GM23338 (cell line): ENCODE results near the gene OR4C45. TPM values are rescaled to one million over a fixed set of nuclear protein-coding genes. Genes with fewer than 3 reads are reported as not detected.

Experiments used
- ATAC-seq: fragments of 200-7000 bp; cut with Tn5 transposase; 3 replicates; pipeline ENCODE4 v1.9.1; 2020
- DNase-seq: peaks from one replicate; pipeline ENCODE4 v3.0.0-alpha.2; 2015; ENCODE audit warnings: low spot score
- H2AFZ ChIP-seq: fragments of 200-600 bp; sonication (generic); 2 replicates; pipeline ENCODE4 v1.8.0; 2016; ENCODE audit warnings: antibody characterized with exemption, mild to moderate bottlenecking, moderate library complexity
- H3F3A ChIP-seq: fragments of 200-600 bp; sonication (generic); replicated peaks from 2 replicates; pipeline ENCODE4 v1.8.0; 2017; ENCODE audit warnings: antibody characterized with exemption, mixed run types, low read depth
- H3K27ac ChIP-seq: fragments of 200-600 bp; sonication (generic); 2 replicates; pipeline ENCODE4 v1.6.1; 2016; ENCODE audit warnings: low read depth
- H3K27me3 ChIP-seq: fragments of 200-600 bp; sonication (generic); 2 replicates; pipeline ENCODE4 v1.8.0; 2016; ENCODE audit warnings: mild to moderate bottlenecking, mixed run types, moderate library complexity; ENCODE audit not compliant: insufficient read depth
- H3K36me3 ChIP-seq: fragments of 200-600 bp; sonication (generic); 2 replicates; pipeline ENCODE4 v1.8.0; 2016; ENCODE audit warnings: mild to moderate bottlenecking; ENCODE audit not compliant: insufficient read depth
- H3K4me1 ChIP-seq: fragments of 200-600 bp; sonication (generic); 2 replicates; pipeline ENCODE4 v1.8.0; 2016; ENCODE audit warnings: mild to moderate bottlenecking, moderate library complexity; ENCODE audit not compliant: insufficient read depth
- H3K4me2 ChIP-seq: fragments of 200-600 bp; sonication (generic); 2 replicates; pipeline ENCODE4 v1.7.1; 2017; ENCODE audit warnings: mixed run types
- H3K4me3 ChIP-seq: fragments of 200-600 bp; sonication (generic); 2 replicates; pipeline ENCODE4 v1.6.1; 2016; ENCODE audit warnings: mixed run types
- H3K79me2 ChIP-seq: fragments of 200-600 bp; sonication (generic); replicated peaks from 2 replicates; pipeline ENCODE4 v1.8.0; 2017; ENCODE audit warnings: mild to moderate bottlenecking; ENCODE audit not compliant: insufficient read depth
- H3K9me2 ChIP-seq: fragments of 200-600 bp; sonication (generic); 2 replicates; pipeline ENCODE4 v1.8.0; 2017; ENCODE audit not compliant: insufficient read depth
- H4K20me1 ChIP-seq: fragments of 200-600 bp; sonication (generic); replicated peaks from 2 replicates; pipeline ENCODE4 v1.8.0; 2017; ENCODE audit warnings: mild to moderate bottlenecking; ENCODE audit not compliant: insufficient read depth
- H3K27ac Mint-ChIP-seq: 2 replicates; pipeline ENCODE4 v1.8.0; 2020; ENCODE audit warnings: inconsistent platforms, mild to moderate bottlenecking, moderate library complexity, mixed read lengths
- H3K27me3 Mint-ChIP-seq: 3 replicates; pipeline ENCODE4 v1.8.0; 2022; ENCODE audit warnings: low read depth, mild to moderate bottlenecking, moderate library complexity, mixed read lengths, inconsistent platforms; ENCODE audit not compliant: insufficient read depth, poor library complexity
- H3K36me3 Mint-ChIP-seq: 3 replicates; pipeline ENCODE4 v1.8.0; 2021; ENCODE audit warnings: low read depth, mild to moderate bottlenecking, inconsistent platforms, moderate library complexity, mixed read lengths
- H3K4me1 Mint-ChIP-seq: 3 replicates; pipeline ENCODE4 v1.8.0; 2020; ENCODE audit warnings: mild to moderate bottlenecking, inconsistent platforms, mixed read lengths
- H3K4me3 Mint-ChIP-seq: 3 replicates; pipeline ENCODE4 v1.8.0; 2021; ENCODE audit warnings: moderate library complexity, mild to moderate bottlenecking, inconsistent platforms, mixed read lengths
- H3K9me3 Mint-ChIP-seq: 3 replicates; pipeline ENCODE4 v1.8.0; 2020; ENCODE audit warnings: moderate library complexity, mild to moderate bottlenecking, inconsistent platforms, mixed read lengths
- CREB1 ChIP-seq: fragments of 250-450 bp; sonication (Bioruptor Pico); IDR thresholded peaks from 2 replicates; pipeline ENCODE4 v1.5.0; 2020; ENCODE audit warnings: low read depth, mild to moderate bottlenecking, moderate library complexity
- EZH2 ChIP-seq: fragments of 200-600 bp; sonication (generic); IDR thresholded peaks from one replicate; pipeline ENCODE4 v1.8.0; 2017; ENCODE audit warnings: antibody characterized with exemption, mild to moderate bottlenecking, low read depth; ENCODE audit not compliant: unreplicated experiment
- EZH2phosphoT487 ChIP-seq: fragments of 200-600 bp; sonication (generic); IDR thresholded peaks from one replicate; pipeline ENCODE4 v1.8.1; 2018; ENCODE audit warnings: antibody characterized with exemption; ENCODE audit not compliant: unreplicated experiment
- JUNB ChIP-seq: IDR thresholded peaks from one replicate; pipeline ENCODE4 v1.6.1; 2016; ENCODE audit warnings: antibody characterized with exemption; ENCODE audit not compliant: unreplicated experiment
- NANOG ChIP-seq: IDR thresholded peaks from 2 replicates; pipeline ENCODE4 v1.6.1; 2016; ENCODE audit warnings: antibody characterized with exemption, borderline replicate concordance
- POLR2AphosphoS5 ChIP-seq: IDR thresholded peaks from 2 replicates; pipeline ENCODE4 v1.6.1; 2016; ENCODE audit warnings: antibody characterized with exemption, low read depth
- STAT1 ChIP-seq: IDR thresholded peaks from one replicate; pipeline ENCODE4 v1.6.1; 2016; ENCODE audit warnings: antibody characterized with exemption; ENCODE audit not compliant: unreplicated experiment
- ZNF114 ChIP-seq: fragments of 250-450 bp; sonication (Bioruptor Pico); IDR thresholded peaks from 2 replicates; pipeline ENCODE4 v1.5.0; 2020; ENCODE audit warnings: mild to moderate bottlenecking, moderate library complexity
- ZNF331 ChIP-seq: fragments of 250-450 bp; sonication (Bioruptor Pico); IDR thresholded peaks from 2 replicates; pipeline ENCODE4 v1.5.0; 2020; ENCODE audit warnings: low read depth, mild to moderate bottlenecking, moderate library complexity
- long read RNA-seq: library from polyadenylated mRNA; unstranded; transcript quantifications from one replicate; pipeline ENCODE4 v2.0.0, GENCODE V29; 2020; ENCODE audit not compliant: unreplicated experiment
- polyA plus RNA-seq: library from polyadenylated mRNA; unstranded; fragments of >200 nt; fragmentation: Nextera tagmentation; extraction: Ambion mirVana; gene quantifications from 2 replicates; pipeline ENCODE4 v1.2.1, GENCODE V29; 2016
- total RNA-seq: library from RNA; depleted of rRNA; stranded (reverse); fragments of >200 nt; shearing (Covaris generic); gene quantifications from 2 replicates; pipeline ENCODE4 v1.2.3, GENCODE V29; 2014; rRNA removed
- TF ChIP-seq, protein P1 (sequence below), 2 experiments: fragments of 200-600 bp in 1 of 2; sonication (generic) in 1 of 2; conservative IDR thresholded peaks; 2 replicates each; pipeline versions ENCODE4 v1.5.1 to v1.6.1; 2016 to 2017; ENCODE audit warnings: antibody characterized with exemption in 2 of 2, low read depth in 2 of 2, mild to moderate bottlenecking in 2 of 2, moderate library complexity in 1 of 2
- TF ChIP-seq, protein P2 (sequence below): IDR thresholded peaks from 2 replicates; pipeline ENCODE4 v1.6.1; 2016; ENCODE audit warnings: antibody characterized with exemption
- TF ChIP-seq, protein P3 (sequence below): IDR thresholded peaks from one replicate; pipeline ENCODE4 v1.6.1; 2018; ENCODE audit warnings: antibody characterized with exemption; ENCODE audit not compliant: unreplicated experiment
- TF ChIP-seq, protein P4 (sequence below): fragments of 250-450 bp; sonication (Bioruptor Pico); IDR thresholded peaks from 2 replicates; pipeline ENCODE4 v1.5.0; 2020; ENCODE audit warnings: mild to moderate bottlenecking, moderate library complexity

OR4C45 gene
- total RNA-seq (not detected in 2 replicates), polyA plus RNA-seq (not detected in 2 replicates)
- long read RNA-seq = 0 reads

DNA sequence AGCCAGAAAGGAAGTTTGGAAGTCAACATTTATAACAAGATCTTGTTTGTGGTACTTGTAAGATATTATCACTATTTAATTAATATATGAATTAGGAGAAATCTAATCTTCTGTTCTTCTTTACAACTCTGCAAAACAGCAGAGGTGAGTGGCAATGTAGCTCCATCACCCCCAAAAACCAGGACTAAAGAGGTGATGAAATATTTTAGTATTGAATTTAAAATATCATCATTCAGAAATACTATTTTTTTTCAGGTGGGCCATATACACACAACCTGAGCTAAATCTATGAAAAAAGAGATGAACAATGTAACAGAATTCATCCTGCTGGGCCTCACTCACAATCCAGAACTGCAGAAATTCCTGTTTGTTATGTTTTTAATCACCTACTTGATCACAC is at the start of gene OR4C45:
Gene OR4C45 (plus strand): TSS at position 301 of the 400 bp plus-strand sequence.
- Mint-ChIP-seq H3K4me1 (no peaks in the 10 kb centered on the region), H3K4me3 (no peak within 1 kb of the TSS), H3K27ac (no peak within 1 kb of the TSS), H3K9me3 (peaks cover 98% of the 10 kb centered on the region), H3K27me3 (no peaks in the 10 kb centered on the region), H3K36me3 (peaks cover 26% of the 10 kb centered on the region)
- ATAC-seq (no peak), DNase-seq (no peak)
- Histone ChIP-seq H3K27me3 (no peaks in the 10 kb centered on the region), H3K4me1 (no peaks in the 10 kb centered on the region), H3K9me2 (no peaks in the 10 kb centered on the region), H3K79me2 (no peaks in the 10 kb centered on the region), H3K4me2 (no peak within 1 kb of the TSS), H4K20me1 (no peaks in the 10 kb centered on the region), H2AFZ (no peak within 1 kb of the TSS), H3K4me3 (no peak within 1 kb of the TSS), H3K27ac (no peak within 1 kb of the TSS), H3K36me3 (no peaks in the 10 kb centered on the region; the same call in 1 of the 2 replicates), H3F3A (no peaks in the 10 kb centered on the region)
- TF ChIP-seq, protein P1, sequence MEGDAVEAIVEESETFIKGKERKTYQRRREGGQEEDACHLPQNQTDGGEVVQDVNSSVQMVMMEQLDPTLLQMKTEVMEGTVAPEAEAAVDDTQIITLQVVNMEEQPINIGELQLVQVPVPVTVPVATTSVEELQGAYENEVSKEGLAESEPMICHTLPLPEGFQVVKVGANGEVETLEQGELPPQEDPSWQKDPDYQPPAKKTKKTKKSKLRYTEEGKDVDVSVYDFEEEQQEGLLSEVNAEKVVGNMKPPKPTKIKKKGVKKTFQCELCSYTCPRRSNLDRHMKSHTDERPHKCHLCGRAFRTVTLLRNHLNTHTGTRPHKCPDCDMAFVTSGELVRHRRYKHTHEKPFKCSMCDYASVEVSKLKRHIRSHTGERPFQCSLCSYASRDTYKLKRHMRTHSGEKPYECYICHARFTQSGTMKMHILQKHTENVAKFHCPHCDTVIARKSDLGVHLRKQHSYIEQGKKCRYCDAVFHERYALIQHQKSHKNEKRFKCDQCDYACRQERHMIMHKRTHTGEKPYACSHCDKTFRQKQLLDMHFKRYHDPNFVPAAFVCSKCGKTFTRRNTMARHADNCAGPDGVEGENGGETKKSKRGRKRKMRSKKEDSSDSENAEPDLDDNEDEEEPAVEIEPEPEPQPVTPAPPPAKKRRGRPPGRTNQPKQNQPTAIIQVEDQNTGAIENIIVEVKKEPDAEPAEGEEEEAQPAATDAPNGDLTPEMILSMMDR (conservative IDR thresholded peaks at IDR 0.05; ENCODE audit: low read depth in 2 of 2) = no peak
- no peak for TF ChIP-seq NANOG
- no peak for TF ChIP-seq EZH2
- no peak for TF ChIP-seq CREB1 (CRISPR knock-in tag)
- TF ChIP-seq EZH2phosphoT487 = no peak
- TF ChIP-seq, protein P2, sequence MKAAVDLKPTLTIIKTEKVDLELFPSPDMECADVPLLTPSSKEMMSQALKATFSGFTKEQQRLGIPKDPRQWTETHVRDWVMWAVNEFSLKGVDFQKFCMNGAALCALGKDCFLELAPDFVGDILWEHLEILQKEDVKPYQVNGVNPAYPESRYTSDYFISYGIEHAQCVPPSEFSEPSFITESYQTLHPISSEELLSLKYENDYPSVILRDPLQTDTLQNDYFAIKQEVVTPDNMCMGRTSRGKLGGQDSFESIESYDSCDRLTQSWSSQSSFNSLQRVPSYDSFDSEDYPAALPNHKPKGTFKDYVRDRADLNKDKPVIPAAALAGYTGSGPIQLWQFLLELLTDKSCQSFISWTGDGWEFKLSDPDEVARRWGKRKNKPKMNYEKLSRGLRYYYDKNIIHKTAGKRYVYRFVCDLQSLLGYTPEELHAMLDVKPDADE = no peak
- TF ChIP-seq ZNF114 (CRISPR knock-in tag) = no peak
- TF ChIP-seq JUNB = no peak
- TF ChIP-seq STAT1 = no peak
- TF ChIP-seq, protein P3, sequence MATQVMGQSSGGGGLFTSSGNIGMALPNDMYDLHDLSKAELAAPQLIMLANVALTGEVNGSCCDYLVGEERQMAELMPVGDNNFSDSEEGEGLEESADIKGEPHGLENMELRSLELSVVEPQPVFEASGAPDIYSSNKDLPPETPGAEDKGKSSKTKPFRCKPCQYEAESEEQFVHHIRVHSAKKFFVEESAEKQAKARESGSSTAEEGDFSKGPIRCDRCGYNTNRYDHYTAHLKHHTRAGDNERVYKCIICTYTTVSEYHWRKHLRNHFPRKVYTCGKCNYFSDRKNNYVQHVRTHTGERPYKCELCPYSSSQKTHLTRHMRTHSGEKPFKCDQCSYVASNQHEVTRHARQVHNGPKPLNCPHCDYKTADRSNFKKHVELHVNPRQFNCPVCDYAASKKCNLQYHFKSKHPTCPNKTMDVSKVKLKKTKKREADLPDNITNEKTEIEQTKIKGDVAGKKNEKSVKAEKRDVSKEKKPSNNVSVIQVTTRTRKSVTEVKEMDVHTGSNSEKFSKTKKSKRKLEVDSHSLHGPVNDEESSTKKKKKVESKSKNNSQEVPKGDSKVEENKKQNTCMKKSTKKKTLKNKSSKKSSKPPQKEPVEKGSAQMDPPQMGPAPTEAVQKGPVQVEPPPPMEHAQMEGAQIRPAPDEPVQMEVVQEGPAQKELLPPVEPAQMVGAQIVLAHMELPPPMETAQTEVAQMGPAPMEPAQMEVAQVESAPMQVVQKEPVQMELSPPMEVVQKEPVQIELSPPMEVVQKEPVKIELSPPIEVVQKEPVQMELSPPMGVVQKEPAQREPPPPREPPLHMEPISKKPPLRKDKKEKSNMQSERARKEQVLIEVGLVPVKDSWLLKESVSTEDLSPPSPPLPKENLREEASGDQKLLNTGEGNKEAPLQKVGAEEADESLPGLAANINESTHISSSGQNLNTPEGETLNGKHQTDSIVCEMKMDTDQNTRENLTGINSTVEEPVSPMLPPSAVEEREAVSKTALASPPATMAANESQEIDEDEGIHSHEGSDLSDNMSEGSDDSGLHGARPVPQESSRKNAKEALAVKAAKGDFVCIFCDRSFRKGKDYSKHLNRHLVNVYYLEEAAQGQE = no peak
- no peak for TF ChIP-seq ZNF331 (CRISPR knock-in tag)
- TF ChIP-seq, protein P4, sequence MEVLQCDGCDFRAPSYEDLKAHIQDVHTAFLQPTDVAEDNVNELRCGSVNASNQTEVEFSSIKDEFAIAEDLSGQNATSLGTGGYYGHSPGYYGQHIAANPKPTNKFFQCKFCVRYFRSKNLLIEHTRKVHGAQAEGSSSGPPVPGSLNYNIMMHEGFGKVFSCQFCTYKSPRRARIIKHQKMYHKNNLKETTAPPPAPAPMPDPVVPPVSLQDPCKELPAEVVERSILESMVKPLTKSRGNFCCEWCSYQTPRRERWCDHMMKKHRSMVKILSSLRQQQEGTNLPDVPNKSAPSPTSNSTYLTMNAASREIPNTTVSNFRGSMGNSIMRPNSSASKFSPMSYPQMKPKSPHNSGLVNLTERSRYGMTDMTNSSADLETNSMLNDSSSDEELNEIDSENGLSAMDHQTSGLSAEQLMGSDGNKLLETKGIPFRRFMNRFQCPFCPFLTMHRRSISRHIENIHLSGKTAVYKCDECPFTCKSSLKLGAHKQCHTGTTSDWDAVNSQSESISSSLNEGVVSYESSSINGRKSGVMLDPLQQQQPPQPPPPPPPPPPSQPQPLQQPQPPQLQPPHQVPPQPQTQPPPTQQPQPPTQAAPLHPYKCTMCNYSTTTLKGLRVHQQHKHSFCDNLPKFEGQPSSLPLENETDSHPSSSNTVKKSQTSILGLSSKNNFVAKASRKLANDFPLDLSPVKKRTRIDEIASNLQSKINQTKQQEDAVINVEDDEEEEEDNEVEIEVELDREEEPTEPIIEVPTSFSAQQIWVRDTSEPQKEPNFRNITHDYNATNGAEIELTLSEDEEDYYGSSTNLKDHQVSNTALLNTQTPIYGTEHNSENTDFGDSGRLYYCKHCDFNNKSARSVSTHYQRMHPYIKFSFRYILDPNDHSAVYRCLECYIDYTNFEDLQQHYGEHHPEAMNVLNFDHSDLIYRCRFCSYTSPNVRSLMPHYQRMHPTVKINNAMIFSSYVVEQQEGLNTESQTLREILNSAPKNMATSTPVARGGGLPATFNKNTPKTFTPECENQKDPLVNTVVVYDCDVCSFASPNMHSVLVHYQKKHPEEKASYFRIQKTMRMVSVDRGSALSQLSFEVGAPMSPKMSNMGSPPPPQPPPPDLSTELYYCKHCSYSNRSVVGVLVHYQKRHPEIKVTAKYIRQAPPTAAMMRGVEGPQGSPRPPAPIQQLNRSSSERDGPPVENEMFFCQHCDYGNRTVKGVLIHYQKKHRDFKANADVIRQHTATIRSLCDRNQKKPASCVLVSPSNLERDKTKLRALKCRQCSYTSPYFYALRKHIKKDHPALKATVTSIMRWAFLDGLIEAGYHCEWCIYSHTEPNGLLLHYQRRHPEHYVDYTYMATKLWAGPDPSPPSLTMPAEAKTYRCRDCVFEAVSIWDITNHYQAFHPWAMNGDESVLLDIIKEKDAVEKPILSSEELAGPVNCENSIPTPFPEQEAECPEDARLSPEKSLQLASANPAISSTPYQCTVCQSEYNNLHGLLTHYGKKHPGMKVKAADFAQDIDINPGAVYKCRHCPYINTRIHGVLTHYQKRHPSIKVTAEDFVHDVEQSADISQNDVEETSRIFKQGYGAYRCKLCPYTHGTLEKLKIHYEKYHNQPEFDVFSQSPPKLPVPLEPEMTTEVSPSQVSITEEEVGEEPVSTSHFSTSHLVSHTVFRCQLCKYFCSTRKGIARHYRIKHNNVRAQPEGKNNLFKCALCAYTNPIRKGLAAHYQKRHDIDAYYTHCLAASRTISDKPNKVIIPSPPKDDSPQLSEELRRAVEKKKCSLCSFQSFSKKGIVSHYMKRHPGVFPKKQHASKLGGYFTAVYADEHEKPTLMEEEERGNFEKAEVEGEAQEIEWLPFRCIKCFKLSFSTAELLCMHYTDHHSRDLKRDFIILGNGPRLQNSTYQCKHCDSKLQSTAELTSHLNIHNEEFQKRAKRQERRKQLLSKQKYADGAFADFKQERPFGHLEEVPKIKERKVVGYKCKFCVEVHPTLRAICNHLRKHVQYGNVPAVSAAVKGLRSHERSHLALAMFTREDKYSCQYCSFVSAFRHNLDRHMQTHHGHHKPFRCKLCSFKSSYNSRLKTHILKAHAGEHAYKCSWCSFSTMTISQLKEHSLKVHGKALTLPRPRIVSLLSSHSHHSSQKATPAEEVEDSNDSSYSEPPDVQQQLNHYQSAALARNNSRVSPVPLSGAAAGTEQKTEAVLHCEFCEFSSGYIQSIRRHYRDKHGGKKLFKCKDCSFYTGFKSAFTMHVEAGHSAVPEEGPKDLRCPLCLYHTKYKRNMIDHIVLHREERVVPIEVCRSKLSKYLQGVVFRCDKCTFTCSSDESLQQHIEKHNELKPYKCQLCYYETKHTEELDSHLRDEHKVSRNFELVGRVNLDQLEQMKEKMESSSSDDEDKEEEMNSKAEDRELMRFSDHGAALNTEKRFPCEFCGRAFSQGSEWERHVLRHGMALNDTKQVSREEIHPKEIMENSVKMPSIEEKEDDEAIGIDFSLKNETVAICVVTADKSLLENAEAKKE (CRISPR knock-in tag) = no peak
- no peak for TF ChIP-seq POLR2AphosphoS5
